Stimulated activated naive B cell treated with anti-CD40 and anti-IgM and Interleukin-4, amounts not matched to agents 10 μg/mL and 1 μg/mL and 100 μg/mL, for 72 hours (primary cell): ENCODE data around the gene LRRC47.
"Not testable (repeated sequence)": the region's sequence is repeated elsewhere in the genome, so short reads cannot be mapped to it uniquely, and the experiment has no call there.

Experiments used
- ATAC-seq, 2 donors: fragments of 150-1000 bp; cut with Tn5 transposase; replicated peaks; 2 replicates each; pipeline ENCODE4 v1.10.0; 2021; ENCODE audit warnings: moderate library complexity in 1 of 2
- DNase-seq: peaks from one replicate; pipeline ENCODE4 v3.0.0; 2021
- H3K27ac Mint-ChIP-seq: one replicate; pipeline ENCODE4 v1.8.0; 2022; ENCODE audit warnings: mild to moderate bottlenecking, mixed read lengths
- H3K27me3 Mint-ChIP-seq, 2 donors: one replicate each; pipeline ENCODE4 v1.8.0; 2022; ENCODE audit warnings: mixed read lengths in 2 of 2
- H3K36me3 Mint-ChIP-seq, 2 donors: one replicate each; pipeline ENCODE4 v1.8.0; 2022; ENCODE audit warnings: mixed read lengths in 2 of 2, mild to moderate bottlenecking in 1 of 2
- H3K4me1 Mint-ChIP-seq, 2 donors: one replicate each; pipeline ENCODE4 v1.8.0; 2022; ENCODE audit warnings: mixed read lengths in 2 of 2, mild to moderate bottlenecking in 1 of 2
- H3K4me3 Mint-ChIP-seq, 2 donors: one replicate each; pipeline ENCODE4 v1.8.0; 2022; ENCODE audit warnings: mild to moderate bottlenecking in 2 of 2, mixed read lengths in 2 of 2, moderate library complexity in 1 of 2
- H3K9me3 Mint-ChIP-seq, 2 donors: one replicate each; pipeline ENCODE4 v1.8.0; 2022; ENCODE audit warnings: mixed read lengths in 2 of 2, mild to moderate bottlenecking in 1 of 2

The LRRC47 gene

GRCh38 chr1:3805038-3805437, 8.7 kb upstream of the LRRC47 start:
- Mint-ChIP-seq H3K4me3 (no peak overlapping the region), H3K4me1 (peaks cover 18 to 24% of the 10 kb centered on the region in 2 donors), H3K9me3 (peaks cover 2 to 3% of the 10 kb centered on the region in 2 donors), H3K27ac (no peak overlapping the region), H3K36me3 (peaks cover 0 to 4% of the 10 kb centered on the region in 2 donors), H3K27me3 (peaks cover 29 to 48% of the 10 kb centered on the region in 2 donors)
- DNase-seq (no peak), ATAC-seq (no peak)

- H3K27ac Mint-ChIP-seq = peak overlapping the region; percentile 34
- H3K27me3 Mint-ChIP-seq = peaks cover 33 to 53% of the 10 kb centered on the region in 2 donors
These were observed 8.3 kb upstream of the LRRC47 start for GRCh38 chr1:3804627-3804944.

GRCh38 chr1:3803905-3804626, 7.8 kb upstream of the LRRC47 start:
- DNase-seq (no peak), ATAC-seq (no peak)
- Mint-ChIP-seq H3K4me1 (peaks cover 20 to 24% of the 10 kb centered on the region in 2 donors), H3K27me3 (peaks cover 35 to 55% of the 10 kb centered on the region in 2 donors), H3K27ac (peak overlapping the region; percentile 34), H3K36me3 (peaks cover 0 to 8% of the 10 kb centered on the region in 2 donors), H3K4me3 (peak overlapping the region in 1 of 2 donors; percentile 47), H3K9me3 (peaks cover 2 to 3% of the 10 kb centered on the region in 2 donors)

More at GRCh38 chr1:3804627-3804944, 8.3 kb upstream of the LRRC47 start:
- not testable (repeated sequence) for DNase-seq, ATAC-seq, H3K36me3 Mint-ChIP-seq, H3K9me3 Mint-ChIP-seq
- peak overlapping the region in 1 of 2 donors; percentile 47 for H3K4me3 Mint-ChIP-seq
- H3K4me1 Mint-ChIP-seq = peaks cover 20 to 24% of the 10 kb centered on the region in 2 donors

GRCh38 chr1:3800795-3801194, 4.5 kb upstream of the LRRC47 start:
- peaks cover 0 to 17% of the 10 kb centered on the region in 2 donors for H3K36me3 Mint-ChIP-seq
- peaks cover 28 to 34% of the 10 kb centered on the region in 2 donors for H3K4me1 Mint-ChIP-seq
- peak overlapping the region; percentile 93 for H3K27ac Mint-ChIP-seq
- DNase-seq (peak; percentile 35), ATAC-seq (peak in 1 of 2 donors; percentile 9)
- H3K27me3 Mint-ChIP-seq = peaks cover 31 to 43% of the 10 kb centered on the region in 2 donors
- H3K4me3 Mint-ChIP-seq = peak overlapping the region in 1 of 2 donors; percentile 64
- not testable (repeated sequence) for H3K9me3 Mint-ChIP-seq

- H3K27ac Mint-ChIP-seq = peak overlapping the region; percentile 93
- peaks cover 2 to 8% of the 10 kb centered on the region in 2 donors for H3K9me3 Mint-ChIP-seq
- H3K27me3 Mint-ChIP-seq = peaks cover 24 to 37% of the 10 kb centered on the region in 2 donors
- ATAC-seq = no peak
- H3K4me1 Mint-ChIP-seq = peaks cover 28 to 37% of the 10 kb centered on the region in 2 donors
- peaks cover 0 to 20% of the 10 kb centered on the region in 2 donors for H3K36me3 Mint-ChIP-seq
- peak overlapping the region in 1 of 2 donors; percentile 64 for H3K4me3 Mint-ChIP-seq
- no peak for DNase-seq
These were observed 3.8 kb upstream of the LRRC47 start for GRCh38 chr1:3799976-3800685.

GRCh38 chr1:3795453-3796214, 664 bp downstream of the LRRC47 start:
- DNase-seq (no peak), ATAC-seq (peak in 1 of 2 donors; percentile 12)
- Mint-ChIP-seq H3K27ac (peak overlapping the region; percentile 66), H3K36me3 (peaks cover 9 to 29% of the 10 kb centered on the region in 2 donors), H3K4me3 (peak overlapping the region; percentile 85 to 86), H3K4me1 (peaks cover 24 to 40% of the 10 kb centered on the region in 2 donors), H3K9me3 (peaks cover 0 to 6% of the 10 kb centered on the region in 2 donors), H3K27me3 (peaks cover 7 to 8% of the 10 kb centered on the region in 2 donors)

GRCh38 chr1:3790952-3791351, 5.3 kb downstream of the LRRC47 start:
- Mint-ChIP-seq H3K4me3 (no peak overlapping the region), H3K4me1 (peaks cover 20 to 45% of the 10 kb centered on the region in 2 donors), H3K9me3 (no peaks in the 10 kb centered on the region), H3K27me3 (no peaks in the 10 kb centered on the region), H3K27ac (no peak overlapping the region), H3K36me3 (peaks cover 20 to 30% of the 10 kb centered on the region in 2 donors)
- no peak for ATAC-seq
- DNase-seq = no peak

GRCh38 chr1:3790500-3790923, 5.8 kb downstream of the LRRC47 start:
- ATAC-seq (no peak), DNase-seq (no peak)
- Mint-ChIP-seq H3K27ac (no peak overlapping the region), H3K36me3 (peaks cover 21 to 31% of the 10 kb centered on the region in 2 donors), H3K9me3 (no peaks in the 10 kb centered on the region), H3K4me1 (peaks cover 20 to 43% of the 10 kb centered on the region in 2 donors), H3K27me3 (no peaks in the 10 kb centered on the region), H3K4me3 (no peak overlapping the region)

GRCh38 chr1:3789421-3790300, 6.6 kb downstream of the LRRC47 start:
- no peaks in the 10 kb centered on the region for H3K27me3 Mint-ChIP-seq
- no peak overlapping the region for H3K4me3 Mint-ChIP-seq
- no peak overlapping the region for H3K27ac Mint-ChIP-seq
- no peaks in the 10 kb centered on the region for H3K9me3 Mint-ChIP-seq
- ATAC-seq (no peak), DNase-seq (no peak)
- peaks cover 17 to 38% of the 10 kb centered on the region in 2 donors for H3K4me1 Mint-ChIP-seq
- peaks cover 26 to 36% of the 10 kb centered on the region in 2 donors for H3K36me3 Mint-ChIP-seq

GRCh38 chr1:3788756-3789420, 7.4 kb downstream of the LRRC47 start:
- DNase-seq = no peak
- Mint-ChIP-seq H3K27me3 (no peaks in the 10 kb centered on the region), H3K4me3 (no peak overlapping the region), H3K36me3 (peaks cover 30 to 41% of the 10 kb centered on the region in 2 donors), H3K27ac (no peak overlapping the region), H3K4me1 (peaks cover 17 to 33% of the 10 kb centered on the region in 2 donors), H3K9me3 (no peaks in the 10 kb centered on the region)
- ATAC-seq = no peak

- ATAC-seq (no peak), DNase-seq (no peak)
- H3K36me3 Mint-ChIP-seq = peaks cover 31 to 41% of the 10 kb centered on the region in 2 donors
- no peaks in the 10 kb centered on the region for H3K9me3 Mint-ChIP-seq
- H3K4me3 Mint-ChIP-seq = no peak overlapping the region
- no peaks in the 10 kb centered on the region for H3K27me3 Mint-ChIP-seq
- H3K27ac Mint-ChIP-seq = no peak overlapping the region
- peaks cover 15 to 24% of the 10 kb centered on the region in 2 donors for H3K4me1 Mint-ChIP-seq
These were observed 8.3 kb downstream of the LRRC47 start for GRCh38 chr1:3787745-3788605.

GRCh38 chr1:3787349-3787715, 9.0 kb downstream of the LRRC47 start:
- DNase-seq (no peak), ATAC-seq (peak in 1 of 2 donors; percentile 43)
- Mint-ChIP-seq H3K36me3 (peaks cover 29 to 41% of the 10 kb centered on the region in 2 donors), H3K4me3 (no peak overlapping the region), H3K9me3 (no peaks in the 10 kb centered on the region), H3K27ac (peak overlapping the region; percentile 2), H3K27me3 (no peaks in the 10 kb centered on the region), H3K4me1 (peaks cover 12 to 18% of the 10 kb centered on the region in 2 donors)
